ENCODE data around the gene C14orf119. TPM values are rescaled to one million over a fixed set of nuclear protein-coding genes. Genes with fewer than 3 reads are reported as not detected.
A peak's percentile ranks its signal among the peaks of the same experiment; 100 is the strongest.

Gene C14orf119
- total RNA-seq, 1 donor from 2014 or later: 37.5 TPM

DNA sequence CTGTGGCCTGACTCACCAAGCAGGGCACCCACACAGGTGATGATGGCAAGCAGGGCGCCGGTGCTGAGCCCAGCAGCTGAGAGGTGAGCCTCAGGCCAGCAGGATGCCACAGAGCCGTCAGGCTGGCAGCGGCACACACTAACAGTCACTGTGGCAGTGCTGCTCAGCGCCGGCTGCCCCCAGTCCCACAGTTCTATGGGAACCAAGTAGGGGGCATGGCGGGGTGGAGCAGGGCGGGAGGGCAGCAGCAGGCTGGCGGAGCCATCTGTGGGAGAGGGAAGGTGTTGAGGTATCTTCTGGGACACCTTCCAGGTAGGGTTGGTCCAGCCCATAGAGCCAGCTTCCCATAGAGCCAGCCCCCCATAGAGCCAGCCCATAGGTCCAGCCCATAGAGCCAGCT, 46.3 kb upstream of the C14orf119 start:
- no peak overlapping the region for H3K9ac ChIP-seq
- H3K4me1 Mint-ChIP-seq: peaks cover 7% of the 10 kb centered on the region
- no peaks in the 10 kb centered on the region for H3K27me3 ChIP-seq
- H3K36me3 Mint-ChIP-seq: peaks cover 23% of the 10 kb centered on the region
- H3K27ac ChIP-seq: no peak overlapping the region
- H3K36me3 ChIP-seq: no peaks in the 10 kb centered on the region
- no peak overlapping the region for H3K4me3 ChIP-seq
- no peak overlapping the region for H3K27ac Mint-ChIP-seq
- no peak overlapping the region for H2AFZ ChIP-seq (replicated peaks)
- peaks cover 12% of the 10 kb centered on the region for H3K27me3 Mint-ChIP-seq (ENCODE audit: insufficient read depth, low read depth)
- no peaks in the 10 kb centered on the region for H4K20me1 ChIP-seq (ENCODE audit: low read depth)
- peaks cover 7% of the 10 kb centered on the region for H3K4me1 ChIP-seq
- no peaks in the 10 kb centered on the region for H3K9me3 ChIP-seq (ENCODE audit: low read depth)
- no peaks in the 10 kb centered on the region for H3F3A ChIP-seq (ENCODE audit: low read depth)
- DNase-seq (ENCODE audit: low spot score): no peak
- H3K4me3 Mint-ChIP-seq: no peak overlapping the region
- H3K4me2 ChIP-seq: no peak overlapping the region
- no peaks in the 10 kb centered on the region for H3K9me3 Mint-ChIP-seq
- no peaks in the 10 kb centered on the region for H3K79me2 ChIP-seq (ENCODE audit: low read depth)
- TF ChIP-seq EZH2 (IDR thresholded peaks at IDR 0.05) (no peak), EZH2phosphoT487 (IDR thresholded peaks at IDR 0.05) (no peak)
- TF ChIP-seq, protein P1, sequence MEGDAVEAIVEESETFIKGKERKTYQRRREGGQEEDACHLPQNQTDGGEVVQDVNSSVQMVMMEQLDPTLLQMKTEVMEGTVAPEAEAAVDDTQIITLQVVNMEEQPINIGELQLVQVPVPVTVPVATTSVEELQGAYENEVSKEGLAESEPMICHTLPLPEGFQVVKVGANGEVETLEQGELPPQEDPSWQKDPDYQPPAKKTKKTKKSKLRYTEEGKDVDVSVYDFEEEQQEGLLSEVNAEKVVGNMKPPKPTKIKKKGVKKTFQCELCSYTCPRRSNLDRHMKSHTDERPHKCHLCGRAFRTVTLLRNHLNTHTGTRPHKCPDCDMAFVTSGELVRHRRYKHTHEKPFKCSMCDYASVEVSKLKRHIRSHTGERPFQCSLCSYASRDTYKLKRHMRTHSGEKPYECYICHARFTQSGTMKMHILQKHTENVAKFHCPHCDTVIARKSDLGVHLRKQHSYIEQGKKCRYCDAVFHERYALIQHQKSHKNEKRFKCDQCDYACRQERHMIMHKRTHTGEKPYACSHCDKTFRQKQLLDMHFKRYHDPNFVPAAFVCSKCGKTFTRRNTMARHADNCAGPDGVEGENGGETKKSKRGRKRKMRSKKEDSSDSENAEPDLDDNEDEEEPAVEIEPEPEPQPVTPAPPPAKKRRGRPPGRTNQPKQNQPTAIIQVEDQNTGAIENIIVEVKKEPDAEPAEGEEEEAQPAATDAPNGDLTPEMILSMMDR (IDR thresholded peaks at IDR 0.05): no peak

DNA sequence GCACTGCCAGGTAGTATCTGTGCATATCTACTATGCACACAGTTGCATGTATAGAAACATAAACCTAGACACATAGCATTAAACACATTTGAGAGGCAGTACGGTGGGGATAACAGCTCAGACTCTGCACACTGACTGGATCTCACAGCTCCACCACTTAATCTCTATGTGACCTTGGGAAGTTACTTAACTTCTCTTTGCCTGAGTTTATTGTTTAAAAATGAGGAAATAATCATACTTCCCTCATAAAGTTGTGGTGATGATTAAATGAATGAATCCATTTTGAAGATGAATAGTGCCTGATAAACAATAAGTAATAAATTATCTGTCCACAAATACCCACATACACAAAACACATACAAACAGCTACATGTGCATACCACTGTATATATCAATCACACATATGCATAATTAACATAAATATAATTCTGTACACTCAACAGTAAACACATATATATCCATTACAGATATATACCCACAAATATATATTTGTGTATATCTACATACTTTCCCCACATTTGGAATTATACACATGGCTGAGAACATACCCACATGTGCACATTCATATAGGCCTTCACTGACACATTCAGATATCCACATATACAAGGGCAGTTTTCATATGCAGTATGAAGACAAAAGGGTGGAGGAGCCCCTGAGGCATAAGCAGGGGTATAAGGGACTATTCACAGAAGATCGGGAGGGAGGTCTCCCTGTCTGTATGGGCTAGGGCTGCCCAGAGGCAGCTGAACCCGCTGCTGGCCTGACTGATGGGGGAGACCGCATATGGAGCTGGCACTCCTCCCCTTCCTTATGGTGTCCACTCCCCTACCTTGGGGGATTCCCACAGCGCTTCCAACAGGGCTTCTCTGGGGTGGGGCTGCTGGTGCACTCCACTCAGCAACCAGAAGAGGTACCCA, 43.9 kb upstream of the C14orf119 start:
- no peaks in the 10 kb centered on the region for H3K9me3 ChIP-seq (ENCODE audit: low read depth)
- Mint-ChIP-seq H3K4me3 (no peak overlapping the region), H3K4me1 (peaks cover 9% of the 10 kb centered on the region), H3K9me3 (no peaks in the 10 kb centered on the region), H3K27me3 (ENCODE audit: insufficient read depth, low read depth) (peaks cover 7% of the 10 kb centered on the region), H3K27ac (no peak overlapping the region), H3K36me3 (peaks cover 27% of the 10 kb centered on the region)
- TF ChIP-seq, protein P1 (IDR thresholded peaks at IDR 0.05): no peak
- no peak for TF ChIP-seq EZH2phosphoT487 (IDR thresholded peaks at IDR 0.05)
- TF ChIP-seq EZH2 (IDR thresholded peaks at IDR 0.05): no peak
- H4K20me1 ChIP-seq (ENCODE audit: low read depth): peaks cover 15% of the 10 kb centered on the region
- H3K27me3 ChIP-seq: no peaks in the 10 kb centered on the region
- no peak overlapping the region for H3K9ac ChIP-seq
- H3K27ac ChIP-seq: no peak overlapping the region
- H3K4me3 ChIP-seq: no peak overlapping the region
- H3K36me3 ChIP-seq: no peaks in the 10 kb centered on the region
- H3K4me1 ChIP-seq: peaks cover 5% of the 10 kb centered on the region
- no peak overlapping the region for H2AFZ ChIP-seq (replicated peaks)
- no peak overlapping the region for H3K4me2 ChIP-seq
- no peaks in the 10 kb centered on the region for H3F3A ChIP-seq (ENCODE audit: low read depth)
- H3K79me2 ChIP-seq (ENCODE audit: low read depth): peaks cover 7% of the 10 kb centered on the region
- DNase-seq (ENCODE audit: low spot score): no peak

DNA sequence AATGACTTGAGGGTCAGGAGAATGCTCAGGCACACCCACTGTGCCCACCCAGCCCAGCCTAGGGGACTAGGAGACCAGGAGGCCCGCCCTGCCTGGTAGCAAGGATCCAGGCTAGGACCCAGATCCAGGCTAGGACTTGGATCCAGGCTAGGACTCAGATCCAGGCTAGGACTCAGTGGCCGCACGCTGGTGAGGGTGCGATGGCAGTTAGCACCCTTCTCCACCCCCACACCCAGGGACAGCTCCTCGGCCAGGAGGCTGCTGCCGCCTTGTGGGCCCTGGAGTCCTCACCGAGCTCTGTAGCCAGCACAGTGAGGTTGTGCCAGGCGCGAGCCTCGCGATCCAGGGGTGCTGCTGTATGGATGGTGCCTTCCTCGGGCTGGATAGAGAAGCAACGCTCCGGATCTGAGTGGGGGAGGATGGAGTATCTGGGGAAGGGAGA, 43.1 kb upstream of the C14orf119 start:
- no peaks in the 10 kb centered on the region for H3K9me3 ChIP-seq (ENCODE audit: low read depth)
- H3K9me3 Mint-ChIP-seq: no peaks in the 10 kb centered on the region
- peaks cover 26% of the 10 kb centered on the region for H3K36me3 Mint-ChIP-seq
- H3K4me3 Mint-ChIP-seq: no peak overlapping the region
- peaks cover 10% of the 10 kb centered on the region for H3K4me1 Mint-ChIP-seq
- peaks cover 5% of the 10 kb centered on the region for H3K4me1 ChIP-seq
- peaks cover 7% of the 10 kb centered on the region for H3K79me2 ChIP-seq (ENCODE audit: low read depth)
- no peaks in the 10 kb centered on the region for H3K36me3 ChIP-seq
- no peak overlapping the region for H3K9ac ChIP-seq
- H3K4me2 ChIP-seq: no peak overlapping the region
- no peaks in the 10 kb centered on the region for H3K27me3 ChIP-seq
- no peak overlapping the region for H2AFZ ChIP-seq (replicated peaks)
- TF ChIP-seq, protein P1 (IDR thresholded peaks at IDR 0.05): peak; percentile 15
- TF ChIP-seq EZH2 (IDR thresholded peaks at IDR 0.05): no peak
- DNase-seq (ENCODE audit: low spot score): no peak
- H3K4me3 ChIP-seq: no peak overlapping the region
- H4K20me1 ChIP-seq (ENCODE audit: low read depth): peaks cover 15% of the 10 kb centered on the region
- peaks cover 8% of the 10 kb centered on the region for H3K27me3 Mint-ChIP-seq (ENCODE audit: insufficient read depth, low read depth)
- no peak overlapping the region for H3K27ac ChIP-seq
- peak overlapping the region; percentile 50 for H3K27ac Mint-ChIP-seq
- no peaks in the 10 kb centered on the region for H3F3A ChIP-seq (ENCODE audit: low read depth)

Data from neural progenitor cell (in vitro differentiated cells).